HCT116 (cell line): Measurements from ENCODE around the gene PACS2. TPM values are rescaled to one million over a fixed set of nuclear protein-coding genes. Genes with fewer than 3 reads are reported as not detected.
A peak's percentile ranks its signal among the peaks of the same experiment; 100 is the strongest.

ENCODE experiments used
- ATAC-seq: fragments of 200-7000 bp; cut with Tn5 transposase; 2 replicates; pipeline ENCODE4 v1.9.1; 2020; ENCODE audit warnings: mild to moderate bottlenecking, moderate library complexity
- BruUV-seq: library from RNA; stranded (reverse); fragments of 400-500 nt; replicated peaks from 2 replicates; lab custom pipeline; 2021; lab: Mats Ljungman, UMichigan
- CTCF ChIA-PET: fragments of 300-600 bp; sonication (Branson Sonifier 250); formaldehyde crosslinking; loops from one replicate; lab custom pipeline; 2021; ENCODE audit warnings: antibody characterized with exemption; lab: Charles Lee
- POLR2A ChIA-PET: fragments of 300-600, 350-600 bp; sonication (Branson Sonifier 250); formaldehyde crosslinking; loops from one replicate; lab custom pipeline; 2021; ENCODE audit warnings: antibody characterized with exemption; lab: Charles Lee
- RAD21 ChIA-PET, 2 experiments: fragments of 300-600 bp; sonication (Branson Sonifier 250); formaldehyde crosslinking; loops; one replicate each; lab custom pipeline; 2023; ENCODE audit warnings: low total read pairs in 2 of 2; ENCODE audit not compliant: uncharacterized antibody in 2 of 2, unreplicated experiment in 2 of 2, low non-redundant PET in 1 of 2; lab: Charles Lee
- DNase-seq: peaks from one replicate; pipeline ENCODE4 v3.0.0-alpha.2; 2010; ENCODE audit warnings: low read depth, low spot score
- H2AFZ ChIP-seq: fragments of 200-600 bp; shearing (Covaris generic), sonication (generic); 2 replicates; pipeline ENCODE4 v1.6.1; 2017; ENCODE audit warnings: low read depth, mixed run types, mixed read lengths, antibody characterized with exemption, low read length; ENCODE audit not compliant: poor library complexity, severe bottlenecking
- H3K27ac ChIP-seq: 2 replicates; pipeline ENCODE4 v1.5.1; 2012; ENCODE audit warnings: low read depth, low read length
- H3K27me3 ChIP-seq: fragments of 200-600 bp; sonication (generic); 2 replicates; pipeline ENCODE4 v1.6.1; 2016; ENCODE audit warnings: mixed run types, low read length, mixed read lengths; ENCODE audit not compliant: insufficient read depth
- H3K36me3 ChIP-seq, 2 experiments: fragments of 200-500 bp in 1 of 2; fragments of 200-600 bp in 1 of 2; sonication (Bioruptor generic) in 1 of 2; sonication (generic) in 1 of 2; 2 replicates each; pipeline versions ENCODE4 v1.5.1 to v1.6.1; 2014 to 2016; ENCODE audit warnings: low read length in 2 of 2, inconsistent platforms in 1 of 2, mixed read lengths in 1 of 2, mixed run types in 1 of 2; ENCODE audit not compliant: insufficient read depth in 2 of 2, control insufficient read depth in 1 of 2
- H3K4me1 ChIP-seq, 2 experiments: fragments of 200-600 bp in 1 of 2; sonication (generic) in 1 of 2; 2 replicates each; pipeline versions ENCODE4 v1.5.1 to v1.6.1; 2012 to 2017; ENCODE audit warnings: low read length in 2 of 2, inconsistent platforms in 1 of 2, mild to moderate bottlenecking in 1 of 2, mixed read lengths in 1 of 2, mixed run types in 1 of 2, moderate library complexity in 1 of 2; ENCODE audit not compliant: insufficient read depth in 2 of 2, control insufficient read depth in 1 of 2
- H3K4me2 ChIP-seq: fragments of 200-600 bp; sonication (generic); 2 replicates; pipeline ENCODE4 v1.6.1; 2017; ENCODE audit warnings: mixed run types, low read length, mixed read lengths
- H3K4me3 ChIP-seq, 2 experiments: fragments of 200-600 bp in 1 of 2; sonication (generic) in 1 of 2; replicated peaks in 1 of 2; 2 replicates each; pipeline ENCODE4 v1.5.1; 2011 to 2016; ENCODE audit warnings: low read length in 2 of 2, control low read depth in 1 of 2, low read depth in 1 of 2, mild to moderate bottlenecking in 1 of 2, mixed read lengths in 1 of 2, mixed run types in 1 of 2
- H3K79me2 ChIP-seq: fragments of 200-600 bp; sonication (generic); 2 replicates; pipeline ENCODE4 v1.6.1; 2017; ENCODE audit warnings: mild to moderate bottlenecking, mixed run types, low read length, moderate library complexity, mixed read lengths; ENCODE audit not compliant: insufficient read depth
- H3K9ac ChIP-seq: fragments of 200-600 bp; sonication (generic); 2 replicates; pipeline ENCODE4 v1.6.1; 2016; ENCODE audit warnings: low read length, mixed read lengths
- H3K9me2 ChIP-seq: fragments of 200-600 bp; sonication (generic), shearing (Covaris generic); 2 replicates; pipeline ENCODE4 v1.6.1; 2017; ENCODE audit warnings: mixed run types, mild to moderate bottlenecking, moderate library complexity; ENCODE audit not compliant: insufficient read depth
- H3K9me3 ChIP-seq, 2 experiments: fragments of 200-500 bp in 1 of 2; fragments of 200-600 bp in 1 of 2; sonication (Bioruptor generic) in 1 of 2; sonication (generic) in 1 of 2; 2 replicates each; pipeline ENCODE4 v1.6.1; 2014 to 2017; ENCODE audit warnings: low read length in 2 of 2, mixed read lengths in 2 of 2, inconsistent platforms in 1 of 2, low read depth in 1 of 2, mild to moderate bottlenecking in 1 of 2, mixed run types in 1 of 2, moderate library complexity in 1 of 2; ENCODE audit not compliant: control insufficient read depth in 1 of 2, insufficient read depth in 1 of 2
- H4K20me1 ChIP-seq: fragments of 200-600 bp; sonication (generic), shearing (Covaris generic); 2 replicates; pipeline ENCODE4 v1.6.1; 2017; ENCODE audit warnings: mixed run types, mild to moderate bottlenecking, moderate library complexity; ENCODE audit not compliant: insufficient read depth
- RAD21 ChIP-seq: IDR thresholded peaks from 2 replicates; pipeline ENCODE4 v1.6.1; 2012; ENCODE audit warnings: low read depth, mild to moderate bottlenecking
- ZBTB33 ChIP-seq: IDR thresholded peaks from 2 replicates; pipeline ENCODE4 v1.6.1; 2011; ENCODE audit warnings: mild to moderate bottlenecking, low read length, moderate library complexity; ENCODE audit not compliant: insufficient replicate concordance; ENCODE audit errors: extremely low read depth
- ZFX ChIP-seq: fragments of 450-650 bp; IDR thresholded peaks from 2 replicates; pipeline ENCODE4 v1.6.1; 2017
- intact Hi-C: fragments of 100-400 bp; cut with micrococcal nuclease; formaldehyde crosslinking; loops from 2 replicates; pipeline ENCODE4 v1.10.0; 2022
- total RNA-seq: library from RNA; stranded (reverse); gene quantifications from one replicate; pipeline ENCODE4 v1.2.1, GENCODE V29; 2021; ENCODE audit not compliant: unreplicated experiment

PACS2 gene
- total RNA-seq, 1 experiment from 2014 or later: 75.5 TPM

GRCh38 chr14:105300542-105301102 lies 13.9 kb upstream of the PACS2 start, which contains the start of gene BRF1:
BRF1 (minus strand) TSS chr14:105301001; CDS start chr14:105300629, 372 bp downstream.
- peak within 1 kb of the TSS; percentile 48 for H2AFZ ChIP-seq

More at GRCh38 chr14:105300542-105301102, 13.9 kb upstream of the PACS2 start, which contains the start of gene BRF1:
- ATAC-seq: peak; percentile 86
- Histone ChIP-seq H3K36me3 (no peaks in the 10 kb centered on the region), H3K79me2 (peaks cover 45% of the 10 kb centered on the region), H4K20me1 (no peaks in the 10 kb centered on the region), H3K4me1 (peaks cover 22 to 39% of the 10 kb centered on the region in 2 experiments), H3K9me2 (no peaks in the 10 kb centered on the region), H3K4me3 (peak within 1 kb of the TSS; percentile 83 to 95), H3K9ac (peak within 1 kb of the TSS; percentile 93), H3K27me3 (no peaks in the 10 kb centered on the region), H3K4me2 (peak within 1 kb of the TSS; percentile 98), H3K9me3 (no peaks in the 10 kb centered on the region), H3K27ac (peak within 1 kb of the TSS; percentile 90)
- DNase-seq: peak; percentile 85
- POLR2A ChIA-PET: interaction anchor here (0.6 to 1.3 kb wide), 6 partner anchors 8 to 58 kb away, joined by 3 to 8 read pairs (median 4); partner anchors contain the start of genes BTBD6 and PACS2
- BruUV-seq: no TSS peak
- CTCF ChIA-PET: interaction anchor here (0.7 to 1.8 kb wide), 11 partner anchors 14 to 327 kb away, joined by 3 to 8 read pairs (median 4); partner anchors contain the start of gene PACS2
- intact Hi-C loops: loop anchor here (2.0 kb wide), 1 partner anchor 14 kb away; the partner anchor contains the start of gene PACS2
- RAD21 ChIA-PET: interaction anchor here (0.6 to 1.3 kb wide), 2 partner anchors 51 to 102 kb away, joined by 4 read pairs; no protein-coding TSS in a partner anchor
- TF ChIP-seq ZFX (peak; percentile 98), ZBTB33 (peak; percentile 88), RAD21 (no peak)
